ENCODE data around the gene PTRH2.
"Not testable (repeated sequence)": the region's sequence is repeated elsewhere in the genome, so short reads cannot be mapped to it uniquely, and the experiment has no call there.

Gene PTRH2

DNA sequence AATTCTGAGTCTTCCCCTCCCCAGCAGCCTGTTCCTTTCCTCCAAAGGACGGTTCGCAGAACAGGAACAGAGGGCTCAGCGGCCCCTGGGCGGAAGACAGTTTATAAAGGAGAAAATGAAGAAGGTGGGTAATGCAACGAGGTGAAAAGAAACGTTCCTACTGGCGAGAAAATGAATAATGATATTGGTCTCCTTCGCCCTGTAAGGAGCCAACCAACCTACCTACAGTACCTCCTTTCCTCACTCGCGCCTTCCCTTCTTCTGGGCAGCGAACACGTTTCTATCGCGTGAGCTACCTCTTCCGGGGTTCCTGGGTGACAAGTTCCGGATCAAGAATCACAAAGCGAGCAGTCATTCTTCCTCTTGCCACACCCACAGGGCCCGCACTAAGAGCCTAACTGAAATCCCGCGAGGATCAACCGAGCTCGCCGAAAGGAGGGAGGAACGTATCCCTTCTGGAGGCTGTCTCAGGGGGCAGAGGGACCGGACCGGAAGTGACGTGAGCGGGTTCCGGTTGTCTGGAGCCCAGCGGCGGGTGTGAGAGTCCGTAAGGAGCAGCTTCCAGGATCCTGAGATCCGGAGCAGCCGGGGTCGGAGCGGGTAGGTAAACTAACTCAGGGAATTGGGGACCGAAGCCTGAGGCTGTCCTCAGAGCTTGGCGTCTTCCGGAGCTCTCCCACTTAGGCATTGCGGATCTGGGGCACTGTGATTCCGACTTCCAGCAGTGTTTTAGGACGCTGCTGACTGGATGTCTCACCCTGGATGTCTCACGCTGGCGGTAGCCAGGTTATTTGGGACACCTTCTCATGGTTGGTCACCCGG is at the start of gene PTRH2, which contains the start of gene VMP1:
Gene PTRH2 (minus strand): TSS at position 282 of the 822 bp plus-strand sequence. CDS start 9,452 bp downstream, outside the sequence.
Gene VMP1 (plus strand): TSS at position 506 of the 822 bp plus-strand sequence. CDS start 23,793 bp downstream, outside the sequence.
- DNase-seq = peak; percentile 86

DNA sequence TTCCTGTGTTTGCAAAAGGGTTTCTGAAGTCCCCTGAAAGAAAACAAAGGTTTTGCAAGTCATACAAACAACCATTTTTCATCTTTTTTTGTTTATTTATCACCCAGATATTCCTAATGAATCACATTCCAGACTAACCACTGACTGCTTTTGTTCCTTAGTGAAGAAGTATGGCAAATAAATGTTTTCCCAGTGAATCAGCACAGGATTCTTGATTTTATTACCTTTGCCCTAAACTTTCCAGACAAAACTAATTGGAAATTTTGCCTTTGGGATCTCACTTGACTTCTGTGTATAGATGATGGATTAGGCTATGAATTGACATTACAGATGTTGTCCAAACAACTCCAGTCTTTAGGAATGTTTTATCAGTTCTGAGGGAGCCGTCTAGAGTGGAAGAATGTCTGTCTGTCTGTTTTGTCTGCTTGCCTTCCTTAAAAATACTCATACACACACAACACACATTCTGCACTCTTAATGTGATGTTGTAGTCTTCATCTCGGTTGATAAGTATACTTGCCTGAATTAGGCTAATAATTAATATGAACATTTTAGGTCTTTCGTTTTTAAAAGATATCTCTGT is 49.1 kb upstream of the PTRH2 start:
- DNase-seq = no peak

DNA sequence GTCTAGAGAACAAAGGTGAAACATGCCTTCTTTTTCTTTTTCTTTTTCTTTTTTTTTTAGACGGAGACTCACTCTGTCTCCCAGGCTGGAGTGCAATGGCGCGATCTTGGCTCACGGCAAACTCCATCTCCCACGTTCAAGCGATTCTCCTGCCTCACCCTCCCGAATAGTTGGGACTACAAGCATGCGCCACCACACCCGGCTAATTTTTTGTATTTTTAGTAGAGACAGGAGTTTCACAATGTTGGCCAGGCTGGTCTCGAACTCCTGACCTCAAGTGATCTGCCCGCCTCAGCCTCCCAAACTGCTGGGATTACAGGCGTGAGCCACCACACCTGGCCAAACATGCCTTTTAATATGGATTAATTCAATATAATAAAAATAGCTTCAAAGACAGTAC is 47.8 kb upstream of the PTRH2 start:
- not testable (repeated sequence) for DNase-seq

- DNase-seq = no peak
Measured at GRCh38 chr17:59754552-59754951, 47.3 kb upstream of the PTRH2 start.

DNA sequence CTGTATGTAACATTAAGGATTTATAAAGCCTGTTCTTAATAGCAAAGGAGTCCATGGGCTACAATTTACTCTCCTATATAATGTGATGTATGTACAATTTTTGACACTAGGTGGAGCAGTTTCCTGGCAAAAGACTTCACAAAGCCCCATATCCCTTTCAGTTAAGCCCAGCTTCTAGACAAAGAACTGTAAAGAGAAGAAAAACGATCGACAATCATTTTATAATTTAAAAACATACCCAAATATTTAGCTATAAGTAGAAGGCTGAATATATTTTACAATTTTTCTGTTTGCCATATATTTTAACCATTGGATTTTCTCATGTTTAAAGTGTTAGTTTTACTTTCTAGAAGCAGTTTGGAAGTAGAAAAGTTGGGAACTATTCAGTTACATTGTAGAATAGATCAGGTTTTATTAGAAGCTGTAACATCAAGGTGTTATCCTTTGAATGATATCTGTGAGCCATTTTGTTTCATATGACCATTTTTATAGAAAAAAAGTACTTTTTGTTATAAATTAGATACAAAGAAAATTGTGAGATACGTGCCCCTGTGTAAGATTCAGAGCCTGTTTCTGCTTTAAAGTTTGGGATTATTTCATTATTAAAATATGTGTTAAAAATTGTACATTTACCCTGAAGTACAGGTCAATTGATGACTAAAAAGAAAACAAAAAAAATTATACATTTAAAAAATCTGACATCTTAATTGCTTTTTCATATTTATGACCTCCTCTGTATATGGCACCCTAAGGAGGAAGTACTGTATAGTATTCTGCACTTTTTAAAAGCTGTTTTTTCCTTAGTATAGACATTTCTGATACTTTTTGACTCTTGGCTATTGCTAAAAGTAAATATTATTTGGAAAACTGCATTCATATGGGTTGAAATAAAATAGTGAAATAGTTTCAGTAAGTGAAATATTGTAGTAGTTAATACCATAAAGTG is 46.6 kb upstream of the PTRH2 start:
- no peak for DNase-seq

DNA sequence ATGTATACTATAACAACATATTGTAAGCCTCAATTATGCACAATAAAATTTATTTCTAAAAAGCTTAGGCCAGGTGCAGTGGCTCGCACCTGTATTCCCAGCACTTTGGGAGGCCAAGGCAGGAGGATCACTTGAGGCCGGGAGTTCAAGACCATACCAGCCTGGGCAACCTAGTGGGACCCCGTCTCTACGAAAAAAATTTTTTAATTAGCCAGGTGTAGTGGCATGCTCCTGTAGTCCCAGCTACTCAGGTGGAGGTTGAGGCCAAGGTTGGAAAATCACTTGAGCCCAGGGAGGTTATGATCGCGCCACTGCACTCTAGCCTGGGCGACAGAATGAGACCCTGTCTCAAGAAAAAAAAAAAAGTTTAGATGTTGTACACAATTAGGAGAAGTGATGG is 45.7 kb upstream of the PTRH2 start:
- no peak for DNase-seq

DNA sequence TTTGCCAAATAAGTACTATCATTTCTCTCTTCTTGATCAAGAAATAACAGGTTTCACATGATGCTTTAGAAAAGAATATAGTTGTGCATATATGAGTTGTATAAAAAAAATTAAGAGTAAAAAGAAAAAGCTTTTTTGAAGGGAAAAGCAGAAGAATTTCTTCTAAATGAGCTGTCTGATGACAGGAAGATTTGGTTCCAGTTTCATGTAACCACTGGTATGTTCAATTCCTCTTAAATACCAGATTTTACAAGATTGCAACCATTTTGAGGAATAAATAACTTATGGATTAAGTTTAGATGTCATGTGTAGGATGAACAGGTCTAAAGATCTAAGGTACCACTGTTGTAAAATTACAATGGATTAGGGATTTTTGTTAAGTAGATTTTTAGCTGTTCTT is 45.2 kb upstream of the PTRH2 start:
- DNase-seq = no peak

DNA sequence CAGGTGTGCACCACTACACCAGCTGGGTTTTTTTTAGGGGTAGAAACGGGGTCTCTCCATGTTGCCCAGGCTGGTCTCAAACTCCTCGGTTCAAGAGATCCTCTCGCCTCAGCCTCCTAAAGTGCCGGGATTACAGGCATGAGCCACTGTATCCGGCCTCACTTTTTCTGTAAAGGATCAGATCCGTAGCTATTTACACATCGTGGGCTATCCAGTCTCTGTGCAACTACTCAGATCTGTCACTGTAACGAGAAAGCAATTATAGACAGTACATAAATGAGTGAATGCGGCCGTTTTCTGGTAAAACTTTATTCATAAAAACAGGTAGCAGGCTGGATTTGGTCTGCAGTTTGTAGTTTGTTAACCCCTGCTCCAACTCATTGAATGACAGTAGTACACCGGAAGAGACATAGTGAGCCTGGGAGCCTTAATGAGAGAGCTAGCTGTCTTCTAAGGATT is 44.8 kb upstream of the PTRH2 start:
- no peak for DNase-seq

GRCh38 chr17:59748591-59748990 is 41.4 kb upstream of the PTRH2 start:
- no peak for DNase-seq

GRCh38 chr17:59746849-59747445 is 39.7 kb upstream of the PTRH2 start:
- DNase-seq = no peak

- no peak for DNase-seq
Measured at GRCh38 chr17:59745040-59745439, 37.8 kb upstream of the PTRH2 start.

DNA sequence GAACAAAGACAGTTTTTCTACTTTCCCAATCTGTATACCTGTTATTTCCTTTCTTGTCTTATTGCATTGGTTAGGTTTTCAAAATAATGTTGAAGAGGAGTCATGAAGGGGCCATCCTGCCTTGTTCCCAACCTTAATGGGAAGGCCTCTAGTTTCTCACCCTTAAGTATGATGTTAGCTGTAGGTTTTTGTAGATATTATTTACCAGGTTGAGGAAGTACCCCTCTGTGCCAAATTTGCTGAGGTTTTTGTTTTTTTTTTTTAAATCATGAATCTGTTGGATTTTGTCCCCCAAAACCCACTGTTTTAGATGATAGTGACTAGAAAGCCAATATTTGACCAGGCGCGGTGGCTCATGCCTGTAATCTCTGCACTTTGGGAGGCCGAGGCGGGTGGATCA is 36.6 kb upstream of the PTRH2 start:
- DNase-seq = no peak

DNA sequence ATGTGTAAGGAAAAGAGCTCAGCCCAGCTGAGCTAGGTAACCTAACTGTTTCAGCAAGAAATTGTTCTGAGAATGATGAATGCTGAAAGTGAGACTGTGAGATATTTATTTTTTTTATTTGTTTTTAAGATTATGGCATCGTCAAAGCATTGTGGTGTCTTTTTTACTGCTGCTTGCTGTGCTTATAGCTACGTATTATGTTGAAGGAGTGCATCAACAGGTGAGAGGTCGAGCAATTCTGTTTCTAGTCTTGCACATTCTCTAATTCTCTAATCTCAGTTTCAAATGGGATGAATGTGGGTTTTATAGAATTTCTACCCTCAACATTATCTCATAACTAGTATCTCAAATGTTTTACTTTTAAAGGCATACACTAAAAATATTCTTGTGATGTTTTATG is 30.1 kb upstream of the PTRH2 start:
- no peak for DNase-seq

DNA sequence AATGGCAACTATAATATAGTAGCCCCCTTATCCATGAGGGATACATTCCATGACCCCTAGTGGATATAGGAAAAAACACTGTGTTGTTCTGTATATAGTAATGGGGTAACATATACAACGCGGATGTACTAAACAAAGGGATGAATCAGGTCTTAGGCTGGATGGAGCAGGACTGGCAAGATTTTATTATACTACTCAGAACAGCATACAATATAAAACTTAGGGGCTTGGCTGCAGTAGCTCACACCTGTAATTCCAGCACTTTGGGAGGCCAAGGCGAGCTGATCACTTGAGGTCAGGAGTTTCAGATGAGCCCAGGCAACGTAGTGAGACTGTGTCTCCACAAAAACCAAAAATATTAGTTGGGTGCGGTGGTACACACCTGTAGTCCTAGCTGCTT is 27.0 kb upstream of the PTRH2 start:
- no peak for DNase-seq

GRCh38 chr17:59733697-59734096 is 26.5 kb upstream of the PTRH2 start:
- no peak for DNase-seq

DNA sequence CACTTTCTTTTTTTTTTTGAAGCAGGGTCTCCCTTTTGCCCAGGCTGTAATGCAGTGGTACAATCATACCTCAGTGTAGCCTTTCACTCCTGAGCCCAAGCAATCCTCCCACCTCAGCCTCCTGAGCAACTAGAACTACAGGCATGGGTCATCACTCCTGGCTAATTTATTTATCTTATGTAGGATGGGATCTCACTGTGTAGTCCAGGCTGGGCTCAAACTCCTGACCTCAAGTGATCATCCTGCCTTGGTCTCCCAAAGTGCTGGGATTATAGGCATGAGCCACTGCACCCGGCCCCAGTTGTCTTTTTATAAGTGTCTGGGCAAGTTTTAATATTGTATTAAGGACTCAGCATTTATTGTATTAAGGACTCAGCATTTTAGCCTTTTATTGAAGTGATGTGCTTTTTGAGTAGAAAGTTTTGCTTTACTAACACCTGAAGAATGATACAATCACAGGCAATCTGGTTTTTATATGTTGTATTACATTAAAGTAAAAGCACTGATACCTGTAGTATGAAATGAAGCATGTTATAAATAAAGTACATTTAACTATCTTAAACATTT is 23.1 kb upstream of the PTRH2 start:
- no peak for DNase-seq

- DNase-seq = no peak
Measured at GRCh38 chr17:59727817-59728533, 20.7 kb upstream of the PTRH2 start.

GRCh38 chr17:59725691-59726090 is 18.5 kb upstream of the PTRH2 start:
- DNase-seq = no peak

GRCh38 chr17:59723607-59724006 is 16.4 kb upstream of the PTRH2 start:
- DNase-seq = no peak

GRCh38 chr17:59723041-59723440 is 15.8 kb upstream of the PTRH2 start:
- no peak for DNase-seq

DNA sequence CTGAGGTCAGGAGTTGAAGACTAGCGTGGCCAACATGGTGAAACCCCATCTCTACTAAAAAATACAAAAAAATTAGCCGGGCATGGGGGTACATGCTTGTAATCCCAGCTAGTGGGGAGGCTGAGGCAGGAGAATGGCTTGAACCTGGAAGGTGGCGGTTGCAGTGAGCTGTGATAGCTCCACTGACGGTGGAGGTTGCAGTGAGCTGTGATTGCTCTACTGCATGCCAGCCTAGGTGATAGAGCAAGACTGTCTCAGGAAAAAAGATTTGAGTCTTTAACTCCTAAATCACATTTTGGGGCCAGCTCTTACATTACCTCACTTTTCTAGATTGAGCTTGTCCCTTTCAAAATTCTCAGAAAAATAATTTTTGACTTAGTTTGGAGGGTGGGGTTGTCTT is 15.4 kb upstream of the PTRH2 start:
- DNase-seq = no peak

- DNase-seq = no peak
Measured at GRCh38 chr17:59719526-59719925, 12.3 kb upstream of the PTRH2 start.
